Activated CD4-positive, CD25-positive, alpha-beta regulatory T cell treated with anti-CD3 and anti-CD28 coated beads, Interleukin-2, amount 50 U/mL, for 72 hours (primary cell): Measurements from ENCODE around the gene PDE4D.
"Not testable (repeated sequence)": the region's sequence is repeated elsewhere in the genome, so short reads cannot be mapped to it uniquely, and the experiment has no call there.

Experiments
- DNase-seq: peaks from one replicate; pipeline ENCODE4 v3.0.0; 2021

Gene PDE4D

GRCh38 chr5:59458966-59459729 is 434.4 kb downstream of the PDE4D start:
- DNase-seq: no peak

GRCh38 chr5:59458321-59458720 is 435.2 kb downstream of the PDE4D start:
- no peak for DNase-seq

GRCh38 chr5:59449905-59450644 is 443.5 kb downstream of the PDE4D start:
- no peak for DNase-seq

GRCh38 chr5:59446356-59446755 is 447.2 kb downstream of the PDE4D start:
- no peak for DNase-seq

GRCh38 chr5:59445741-59446140 is 447.8 kb downstream of the PDE4D start:
- DNase-seq: no peak

- DNase-seq: no peak
These were observed 454.2 kb downstream of the PDE4D start for GRCh38 chr5:59439303-59439702.

GRCh38 chr5:59437176-59437575 is 456.4 kb downstream of the PDE4D start:
- no peak for DNase-seq

- no peak for DNase-seq
These were observed 457.0 kb downstream of the PDE4D start for GRCh38 chr5:59436364-59437148.

- DNase-seq: no peak
These were observed 460.4 kb downstream of the PDE4D start for GRCh38 chr5:59433174-59433573.

- no peak for DNase-seq
These were observed 463.4 kb downstream of the PDE4D start for GRCh38 chr5:59430066-59430685.

GRCh38 chr5:59428391-59428790 is 465.1 kb downstream of the PDE4D start:
- no peak for DNase-seq

GRCh38 chr5:59424515-59424914 is 469.0 kb downstream of the PDE4D start:
- DNase-seq: no peak

GRCh38 chr5:59423021-59423420 is 470.5 kb downstream of the PDE4D start:
- DNase-seq: no peak

- no peak for DNase-seq
These were observed 471.3 kb downstream of the PDE4D start for GRCh38 chr5:59421986-59422941.

GRCh38 chr5:59420596-59420995 is 472.9 kb downstream of the PDE4D start:
- no peak for DNase-seq

GRCh38 chr5:59418808-59419207 is 474.7 kb downstream of the PDE4D start:
- DNase-seq: no peak

- DNase-seq: no peak
These were observed 477.1 kb downstream of the PDE4D start for GRCh38 chr5:59416451-59416850.

- no peak for DNase-seq
These were observed 477.5 kb downstream of the PDE4D start for GRCh38 chr5:59416026-59416425.

GRCh38 chr5:59412428-59412827 is 481.1 kb downstream of the PDE4D start:
- DNase-seq: no peak

- not testable (repeated sequence) for DNase-seq
These were observed 484.5 kb downstream of the PDE4D start for GRCh38 chr5:59408997-59409396.

GRCh38 chr5:59407967-59408366 is 485.6 kb downstream of the PDE4D start:
- DNase-seq: no peak

- DNase-seq: no peak
These were observed 491.9 kb downstream of the PDE4D start for GRCh38 chr5:59401637-59402036.
